AG09309 (cell line): Measurements from ENCODE around the gene CXCR3.

ENCODE experiments used
- DNase-seq: peaks from one replicate; pipeline ENCODE4 v3.0.0-alpha.2; 2010; ENCODE audit warnings: low read depth
- H3K4me3 ChIP-seq: 2 replicates; pipeline ENCODE4 v1.5.1; 2011; ENCODE audit warnings: mild to moderate bottlenecking, low read depth, low read length, moderate library complexity; ENCODE audit not compliant: control insufficient read depth
- TF ChIP-seq, protein P1 (sequence below): IDR thresholded peaks from 2 replicates; pipeline ENCODE4 v1.5.1; 2011; ENCODE audit warnings: mild to moderate bottlenecking, low read depth, low read length, inconsistent platforms; ENCODE audit not compliant: insufficient read depth, control insufficient read depth; ENCODE audit errors: missing control alignments

CXCR3 gene

DNA sequence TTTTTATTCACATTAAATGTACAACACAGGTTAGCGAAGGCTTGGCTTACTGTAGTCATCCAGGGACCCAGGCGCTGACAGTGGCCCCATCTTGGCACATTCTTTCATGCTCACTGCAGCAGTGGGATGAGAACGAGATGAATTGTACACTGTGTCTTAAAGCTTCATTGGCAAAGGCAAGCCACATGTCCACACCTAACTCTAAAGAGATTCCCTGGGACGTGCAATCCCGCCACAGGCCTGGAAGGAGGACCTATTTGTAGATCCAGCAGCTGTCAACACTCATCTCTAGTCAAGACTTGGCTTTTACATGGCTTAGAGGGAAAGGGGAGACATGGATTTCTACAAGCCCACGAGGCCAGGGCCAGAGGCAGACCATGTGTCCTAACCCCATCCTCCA lies 16.1 kb upstream of the CXCR3 start:
- TF ChIP-seq, protein P1, sequence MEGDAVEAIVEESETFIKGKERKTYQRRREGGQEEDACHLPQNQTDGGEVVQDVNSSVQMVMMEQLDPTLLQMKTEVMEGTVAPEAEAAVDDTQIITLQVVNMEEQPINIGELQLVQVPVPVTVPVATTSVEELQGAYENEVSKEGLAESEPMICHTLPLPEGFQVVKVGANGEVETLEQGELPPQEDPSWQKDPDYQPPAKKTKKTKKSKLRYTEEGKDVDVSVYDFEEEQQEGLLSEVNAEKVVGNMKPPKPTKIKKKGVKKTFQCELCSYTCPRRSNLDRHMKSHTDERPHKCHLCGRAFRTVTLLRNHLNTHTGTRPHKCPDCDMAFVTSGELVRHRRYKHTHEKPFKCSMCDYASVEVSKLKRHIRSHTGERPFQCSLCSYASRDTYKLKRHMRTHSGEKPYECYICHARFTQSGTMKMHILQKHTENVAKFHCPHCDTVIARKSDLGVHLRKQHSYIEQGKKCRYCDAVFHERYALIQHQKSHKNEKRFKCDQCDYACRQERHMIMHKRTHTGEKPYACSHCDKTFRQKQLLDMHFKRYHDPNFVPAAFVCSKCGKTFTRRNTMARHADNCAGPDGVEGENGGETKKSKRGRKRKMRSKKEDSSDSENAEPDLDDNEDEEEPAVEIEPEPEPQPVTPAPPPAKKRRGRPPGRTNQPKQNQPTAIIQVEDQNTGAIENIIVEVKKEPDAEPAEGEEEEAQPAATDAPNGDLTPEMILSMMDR, result no peak
- DNase-seq, result no peak
- H3K4me3 ChIP-seq, result no peak overlapping the region

DNA sequence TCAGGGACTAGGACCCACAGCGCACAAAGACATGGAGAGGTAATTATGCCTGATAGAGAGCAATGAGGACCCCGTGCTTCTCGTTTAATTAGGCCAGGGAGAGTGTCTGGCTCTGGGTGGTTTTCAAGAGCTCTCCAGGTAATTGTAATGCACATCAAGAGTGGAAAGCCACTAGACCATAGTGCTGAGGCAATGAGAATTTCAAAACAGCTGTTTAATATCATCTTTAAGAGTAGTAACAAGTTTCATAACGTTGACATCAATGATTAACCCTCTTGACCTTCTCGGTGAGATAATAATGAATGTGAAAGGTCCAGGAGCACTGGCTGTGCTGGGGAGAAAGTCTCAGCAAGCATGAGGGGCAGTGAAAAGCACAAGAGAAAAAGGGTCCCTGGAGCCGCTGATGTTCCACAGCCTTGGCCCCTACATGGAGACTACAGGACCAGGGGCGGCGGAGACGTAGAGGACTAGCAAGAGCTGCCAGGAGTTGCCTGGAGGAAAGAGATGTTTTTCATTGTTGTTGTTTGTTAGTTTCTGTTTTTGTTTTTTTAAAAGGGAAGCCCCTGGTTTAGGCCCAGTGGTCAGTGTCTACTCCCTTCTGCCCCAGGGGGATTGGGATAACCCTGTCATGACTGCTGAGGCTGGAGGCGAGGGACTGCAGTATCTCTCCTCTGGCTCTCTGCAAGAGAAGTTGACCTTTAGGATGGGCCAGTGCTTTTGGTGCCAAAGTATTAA lies 14.8 kb upstream of the CXCR3 start:
- TF ChIP-seq, protein P1, result no peak
- DNase-seq, result no peak
- H3K4me3 ChIP-seq, result no peak overlapping the region

DNA sequence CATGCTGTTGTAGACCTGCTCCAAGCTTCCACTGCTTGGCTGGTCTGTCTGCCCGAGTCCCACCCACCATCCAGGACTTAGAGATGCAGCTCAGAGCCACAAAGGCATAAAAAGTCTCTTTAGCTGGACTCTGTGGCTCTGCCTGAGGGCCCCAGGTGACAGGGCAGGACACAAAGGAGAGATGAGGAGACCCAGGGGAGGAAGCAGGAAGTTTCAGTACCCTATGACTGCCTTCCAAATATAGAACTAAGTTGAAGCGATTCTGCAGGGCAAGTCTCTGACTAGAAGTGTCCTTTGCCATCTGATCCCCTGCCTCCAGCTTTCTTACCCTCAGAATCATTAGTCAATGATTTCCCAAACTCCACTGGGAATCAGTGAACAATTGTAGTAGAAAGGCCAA lies 11.2 kb upstream of the CXCR3 start:
- no peak overlapping the region for H3K4me3 ChIP-seq
- DNase-seq, result no peak

DNA sequence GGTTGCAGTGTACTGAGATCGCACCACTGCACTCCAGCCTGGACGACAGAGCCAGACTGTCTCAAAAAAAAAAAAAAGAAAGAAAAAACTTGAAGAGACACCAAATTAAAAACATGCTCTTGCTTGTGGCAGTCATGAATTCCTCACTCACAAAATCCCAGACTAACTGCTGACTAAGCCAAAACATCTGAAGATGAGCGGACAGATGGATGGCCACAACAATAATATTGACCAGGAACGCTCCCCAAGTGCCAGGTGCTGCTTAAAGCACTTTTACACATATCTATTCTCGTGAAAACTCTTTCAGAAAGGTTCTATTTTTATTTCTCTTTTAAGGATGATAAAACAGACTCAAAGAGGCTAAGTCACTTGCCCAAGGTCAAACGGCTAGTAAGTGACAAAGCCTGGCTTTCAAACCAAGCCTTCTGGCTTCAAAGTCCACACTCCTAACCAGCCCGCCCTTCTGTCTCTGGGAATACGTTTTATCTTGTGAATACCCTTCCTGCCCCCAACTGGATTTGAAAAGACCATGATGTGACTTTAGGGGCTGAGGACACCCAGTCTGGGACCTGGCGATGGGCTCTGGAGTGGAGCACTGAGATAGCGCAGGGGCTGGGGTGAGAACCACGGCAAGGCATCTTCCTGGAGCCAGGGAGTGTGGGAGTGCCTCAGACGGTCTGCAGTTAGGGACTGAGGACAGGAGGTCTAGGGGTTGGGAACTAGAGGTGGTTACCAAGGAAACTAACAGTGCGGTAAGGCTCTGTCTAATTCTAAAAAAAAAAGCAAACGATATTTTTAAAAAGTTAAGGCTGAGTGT lies 9.5 kb upstream of the CXCR3 start:
- TF ChIP-seq, protein P1, result no peak
- no peak overlapping the region for H3K4me3 ChIP-seq
- DNase-seq, result no peak

More for the DNA sequence above, 11.2 kb upstream of the CXCR3 start:
- TF ChIP-seq, protein P1, result no peak

DNA sequence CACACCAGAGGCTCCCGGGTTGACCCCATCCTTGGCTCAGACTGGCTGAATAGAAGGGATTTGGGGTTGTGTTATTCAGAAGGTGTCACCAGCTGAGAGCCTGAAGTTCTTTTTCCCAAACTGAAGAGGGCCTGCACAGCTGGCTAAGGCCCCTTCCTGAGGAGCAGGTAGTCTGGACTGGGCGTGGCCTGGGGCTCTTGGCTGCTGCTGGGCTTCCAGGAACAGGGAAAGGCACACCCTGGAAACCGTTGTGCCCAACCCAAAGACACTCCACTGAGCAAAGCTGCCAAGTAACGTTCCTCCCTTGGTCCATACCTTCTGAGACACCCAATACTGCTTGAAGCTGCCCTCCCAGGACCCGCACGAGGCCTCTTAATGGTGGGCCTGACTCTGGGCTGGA lies 8.3 kb upstream of the CXCR3 start:
- no peak for DNase-seq
- TF ChIP-seq, protein P1, result no peak
- no peak overlapping the region for H3K4me3 ChIP-seq

DNA sequence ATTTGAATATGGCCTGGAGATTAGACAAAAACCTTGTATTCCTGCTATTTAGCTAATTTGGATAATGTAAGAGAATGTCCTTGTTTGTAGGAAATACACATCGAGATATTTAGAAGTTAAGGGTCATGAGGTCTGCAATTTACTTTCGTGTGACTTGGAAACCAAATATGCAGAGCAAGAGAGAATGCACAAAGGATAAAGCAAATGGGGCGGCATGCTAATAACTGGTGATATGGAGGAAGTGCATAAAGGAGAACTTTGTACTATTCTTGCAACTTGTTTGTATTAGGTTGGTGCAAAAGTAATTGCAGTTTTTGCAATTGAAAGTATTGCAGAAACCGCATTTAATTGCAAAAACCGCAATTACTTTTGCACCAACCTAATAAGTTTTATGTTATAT lies 7.2 kb upstream of the CXCR3 start:
- TF ChIP-seq, protein P1, result no peak
- H3K4me3 ChIP-seq, result no peak overlapping the region
- no peak for DNase-seq
